Measurements from ENCODE around the gene RGS6. TPM values are rescaled to one million over a fixed set of nuclear protein-coding genes. Genes with fewer than 3 reads are reported as not detected.

The RGS6 gene
- total and polyA plus RNA-seq, 2 of the 4 experiments (the other 2 are of a cell fraction), result not detected

GRCh38 chr14:72450473-72451044, 518.3 kb downstream of the RGS6 start:
- Histone ChIP-seq H2AFZ (replicated peaks; ENCODE audit: low read length, poor library complexity) (peak overlapping the region; percentile 65), H2AK9ac (replicated peaks; ENCODE audit: low read depth, low read length, poor library complexity) (no peak overlapping the region), H3K56ac (ENCODE audit: extremely low read depth, insufficient read depth, low read length) (no peak overlapping the region), H4K20me1 (ENCODE audit: insufficient read depth, low read length) (no peaks in the 10 kb centered on the region), H3K9me1 (ENCODE audit: insufficient read depth, low read length) (no peaks in the 10 kb centered on the region), H3K9ac (ENCODE audit: low read depth, low read length) (no peak overlapping the region), H2BK15ac (ENCODE audit: low read depth, low read length) (no peak overlapping the region), H4K91ac (ENCODE audit: insufficient read depth, low read depth, low read length) (no peak overlapping the region), H2BK20ac (ENCODE audit: low read depth, low read length) (no peak overlapping the region), H3K4me3 (ENCODE audit: insufficient read depth, low read depth, low read length) (no peak overlapping the region), H3K79me1 (ENCODE audit: low read depth in 1 of 2, low read length in 2 of 2) (no peaks in the 10 kb centered on the region), H3K27ac (ENCODE audit: insufficient read depth, low read length) (no peak overlapping the region), H3K4me2 (ENCODE audit: low read depth, low read length) (no peak overlapping the region), H3K14ac (replicated peaks; ENCODE audit: low read depth, low read length) (no peak overlapping the region), H3K4me1 (ENCODE audit: control insufficient read depth, insufficient read depth, low read length) (no peaks in the 10 kb centered on the region), H4K8ac (ENCODE audit: low read depth in 2 of 2, low read length in 2 of 2) (no peak overlapping the region), H2AK5ac (ENCODE audit: low read depth, low read length) (no peak overlapping the region), H2BK5ac (ENCODE audit: low read depth, low read length, poor library complexity, severe bottlenecking) (no peak overlapping the region), H3K9me3 (ENCODE audit: control insufficient read depth, insufficient read depth, low read length) (no peaks in the 10 kb centered on the region), H3K27me3 (ENCODE audit: control insufficient read depth, insufficient read depth, low read length) (peaks cover 24% of the 10 kb centered on the region), H3K4ac (ENCODE audit: low read depth, low read length) (no peak overlapping the region), H3K18ac (ENCODE audit: low read depth, low read length) (no peak overlapping the region), H3K36me3 (ENCODE audit: control insufficient read depth, insufficient read depth, low read length) (no peaks in the 10 kb centered on the region), H4K5ac (ENCODE audit: low read depth, low read length) (no peak overlapping the region), H3K23ac (ENCODE audit: low read depth, low read length) (no peak overlapping the region), H2BK120ac (ENCODE audit: low read depth, low read length) (no peak overlapping the region)
- CTCF ChIA-PET, result interaction anchor here (0.6 kb wide), 1 partner anchor 34 kb away, joined by 4 read pairs; no protein-coding TSS in a partner anchor
- WGBS, 2 experiments (ENCODE audit: extremely low coverage in 2 of 2, insufficient read length in 1 of 2), result no CpG with 5 or more reads among the region's 7 CpGs
- in situ Hi-C loops (cut with MboI; ENCODE audit: low sequenced_read_pairs) (no loop called here), dilution Hi-C loops (cut with HindIII; ENCODE audit: low sequenced_read_pairs, unreplicated experiment) (no loop called here), intact Hi-C loops (cut with micrococcal nuclease) (no loop called here)
- ATAC-seq (ENCODE audit: low read depth), result 0 out of 2 replicates have a peak, but pooled peaks have one; percentile 27
- no peak for TF ChIP-seq BHLHE40 (IDR thresholded peaks at IDR 0.05; ENCODE audit: low read depth, low read length)
- TF ChIP-seq MXI1 (IDR thresholded peaks at IDR 0.05; ENCODE audit: borderline replicate concordance, low read depth, low read length), result no peak
- TF ChIP-seq RFX5 (IDR thresholded peaks at IDR 0.05; ENCODE audit: low read depth, low read length), result no peak
- no peak for TF ChIP-seq CHD1 (IDR thresholded peaks at IDR 0.05; ENCODE audit: low read depth, low read length)
- TF ChIP-seq, protein P1, sequence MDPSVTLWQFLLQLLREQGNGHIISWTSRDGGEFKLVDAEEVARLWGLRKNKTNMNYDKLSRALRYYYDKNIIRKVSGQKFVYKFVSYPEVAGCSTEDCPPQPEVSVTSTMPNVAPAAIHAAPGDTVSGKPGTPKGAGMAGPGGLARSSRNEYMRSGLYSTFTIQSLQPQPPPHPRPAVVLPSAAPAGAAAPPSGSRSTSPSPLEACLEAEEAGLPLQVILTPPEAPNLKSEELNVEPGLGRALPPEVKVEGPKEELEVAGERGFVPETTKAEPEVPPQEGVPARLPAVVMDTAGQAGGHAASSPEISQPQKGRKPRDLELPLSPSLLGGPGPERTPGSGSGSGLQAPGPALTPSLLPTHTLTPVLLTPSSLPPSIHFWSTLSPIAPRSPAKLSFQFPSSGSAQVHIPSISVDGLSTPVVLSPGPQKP (IDR thresholded peaks at IDR 0.05; ENCODE audit: borderline replicate concordance, low read depth, low read length), result no peak
- POLR2A ChIA-PET (ENCODE audit: unreplicated experiment), result no interaction called here
- no peak for DNase-seq
- BruUV-seq (replicated peaks), result no TSS peak
